Measurements from ENCODE around the gene MPLKIP. TPM values are rescaled to one million over a fixed set of nuclear protein-coding genes. Genes with fewer than 3 reads are reported as not detected.
"Not testable (repeated sequence)": the region's sequence is repeated elsewhere in the genome, so short reads cannot be mapped to it uniquely, and the experiment has no call there.

The MPLKIP gene
- total and polyA plus RNA-seq, 2 experiments from 2014 or later = 64.0 to 147 TPM

DNA sequence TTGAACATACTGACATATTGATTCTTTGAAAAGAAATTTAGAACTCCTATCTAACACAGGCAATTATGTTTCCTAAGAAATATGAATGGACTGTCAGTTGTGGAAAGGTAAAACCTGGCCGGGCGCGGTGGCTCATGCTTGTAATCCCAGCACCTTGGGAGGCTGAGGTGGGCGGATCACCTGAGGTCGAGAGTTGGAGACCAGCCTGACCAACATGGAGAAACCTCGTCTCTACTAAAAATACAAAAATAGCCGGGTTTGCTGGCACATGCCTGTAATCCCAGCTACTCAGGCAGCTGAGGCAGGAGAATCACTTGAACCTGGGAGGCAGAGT is 13.8 kb upstream of the MPLKIP start:
- peak overlapping the region; percentile 53 for H3K27ac ChIP-seq (ENCODE audit: low read depth)
- H3K36me3 ChIP-seq (ENCODE audit: insufficient read depth) = peaks cover 17% of the 10 kb centered on the region
- not testable (repeated sequence) for H3K27ac Mint-ChIP-seq; H3K27me3 Mint-ChIP-seq (ENCODE audit: insufficient read depth, low read depth, poor library complexity); H4K20me1 ChIP-seq (replicated peaks; ENCODE audit: insufficient read depth); H3K4me3 ChIP-seq; H2AFZ ChIP-seq; H3F3A ChIP-seq (replicated peaks; ENCODE audit: low read depth); H3K27me3 ChIP-seq (ENCODE audit: insufficient read depth); H3K4me3 Mint-ChIP-seq; H3K79me2 ChIP-seq (replicated peaks; ENCODE audit: insufficient read depth); ATAC-seq; DNase-seq (ENCODE audit: low spot score); H3K9me2 ChIP-seq (ENCODE audit: insufficient read depth)
- Mint-ChIP-seq H3K9me3 (peaks cover 33% of the 10 kb centered on the region), H3K4me1 (peaks cover 17% of the 10 kb centered on the region), H3K36me3 (ENCODE audit: low read depth) (peaks cover 31% of the 10 kb centered on the region)
- peak overlapping the region; percentile 22 for H3K4me2 ChIP-seq
- peaks cover 15% of the 10 kb centered on the region for H3K4me1 ChIP-seq (ENCODE audit: insufficient read depth)

DNA sequence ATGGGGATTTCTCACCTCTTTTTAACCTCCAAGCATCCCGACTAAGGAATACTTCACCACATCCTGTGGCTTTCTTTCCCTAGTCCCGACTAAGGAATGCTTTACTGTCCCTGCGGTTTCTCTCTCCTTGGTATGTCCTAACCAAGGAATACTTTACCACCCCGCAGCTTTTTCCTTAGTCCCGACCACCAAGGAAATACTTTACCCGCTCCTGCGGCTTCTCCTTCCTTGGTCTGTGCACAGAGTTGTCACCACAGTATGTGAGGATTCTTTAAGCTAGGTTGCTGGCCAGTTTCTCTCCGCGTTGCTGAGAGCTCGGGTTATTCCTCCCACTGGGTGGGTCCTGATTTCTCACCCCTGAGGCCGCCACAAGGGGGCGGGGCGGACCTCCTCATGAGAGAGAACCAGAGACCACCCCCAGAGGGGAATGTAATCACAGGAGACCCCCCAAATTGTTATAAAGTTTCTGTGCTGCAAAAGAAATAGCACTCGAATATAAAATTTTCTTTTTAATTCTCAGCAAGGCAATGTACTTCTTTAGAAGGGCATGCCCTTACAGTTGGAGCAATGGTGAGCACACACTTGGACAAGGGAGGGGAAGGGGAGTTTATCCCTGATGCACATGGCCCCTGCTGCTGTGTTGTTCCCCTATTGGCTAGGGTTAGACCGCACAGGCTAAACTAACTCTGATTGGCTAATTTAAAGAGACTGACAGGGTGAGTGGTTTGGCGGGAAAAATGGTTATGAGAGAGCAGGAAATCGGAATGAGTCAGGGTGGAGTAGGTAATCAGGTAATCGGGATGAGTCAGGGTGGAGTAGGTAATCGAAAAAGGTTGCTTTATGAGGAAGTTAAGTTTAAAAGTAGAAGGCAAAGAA is 13.2 kb upstream of the MPLKIP start:
- H3K27me3 ChIP-seq (ENCODE audit: insufficient read depth) = no peaks in the 10 kb centered on the region
- H4K20me1 ChIP-seq (replicated peaks; ENCODE audit: insufficient read depth) = no peaks in the 10 kb centered on the region
- H3F3A ChIP-seq (replicated peaks; ENCODE audit: low read depth) = no peaks in the 10 kb centered on the region
- peak; percentile 49 for DNase-seq (ENCODE audit: low spot score)
- Mint-ChIP-seq H3K27me3 (ENCODE audit: insufficient read depth, low read depth, poor library complexity) (peaks cover 10% of the 10 kb centered on the region), H3K27ac (no peak overlapping the region), H3K36me3 (ENCODE audit: low read depth) (peaks cover 31% of the 10 kb centered on the region), H3K4me3 (no peak overlapping the region; the same call in 2 of the 3 replicates), H3K4me1 (peaks cover 17% of the 10 kb centered on the region), H3K9me3 (peaks cover 33% of the 10 kb centered on the region)
- H3K36me3 ChIP-seq (ENCODE audit: insufficient read depth) = peaks cover 17% of the 10 kb centered on the region
- no peak overlapping the region for H2AFZ ChIP-seq
- peaks cover 15% of the 10 kb centered on the region for H3K4me1 ChIP-seq (ENCODE audit: insufficient read depth)
- H3K79me2 ChIP-seq (replicated peaks; ENCODE audit: insufficient read depth) = no peaks in the 10 kb centered on the region; the same call in 1 of the 2 replicates
- no peak for TF ChIP-seq CREB1 (CRISPR knock-in tag; IDR thresholded peaks at IDR 0.05; ENCODE audit: low read depth)
- TF ChIP-seq, protein P1, sequence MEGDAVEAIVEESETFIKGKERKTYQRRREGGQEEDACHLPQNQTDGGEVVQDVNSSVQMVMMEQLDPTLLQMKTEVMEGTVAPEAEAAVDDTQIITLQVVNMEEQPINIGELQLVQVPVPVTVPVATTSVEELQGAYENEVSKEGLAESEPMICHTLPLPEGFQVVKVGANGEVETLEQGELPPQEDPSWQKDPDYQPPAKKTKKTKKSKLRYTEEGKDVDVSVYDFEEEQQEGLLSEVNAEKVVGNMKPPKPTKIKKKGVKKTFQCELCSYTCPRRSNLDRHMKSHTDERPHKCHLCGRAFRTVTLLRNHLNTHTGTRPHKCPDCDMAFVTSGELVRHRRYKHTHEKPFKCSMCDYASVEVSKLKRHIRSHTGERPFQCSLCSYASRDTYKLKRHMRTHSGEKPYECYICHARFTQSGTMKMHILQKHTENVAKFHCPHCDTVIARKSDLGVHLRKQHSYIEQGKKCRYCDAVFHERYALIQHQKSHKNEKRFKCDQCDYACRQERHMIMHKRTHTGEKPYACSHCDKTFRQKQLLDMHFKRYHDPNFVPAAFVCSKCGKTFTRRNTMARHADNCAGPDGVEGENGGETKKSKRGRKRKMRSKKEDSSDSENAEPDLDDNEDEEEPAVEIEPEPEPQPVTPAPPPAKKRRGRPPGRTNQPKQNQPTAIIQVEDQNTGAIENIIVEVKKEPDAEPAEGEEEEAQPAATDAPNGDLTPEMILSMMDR (conservative IDR thresholded peaks at IDR 0.05; ENCODE audit: low read depth in 2 of 2) = peak; percentile 49 to 56
- H3K4me3 ChIP-seq = no peak overlapping the region
- H3K9me2 ChIP-seq (ENCODE audit: insufficient read depth) = no peaks in the 10 kb centered on the region; the same call in 1 of the 2 replicates
- no peak for ATAC-seq
- H3K27ac ChIP-seq (ENCODE audit: low read depth) = no peak overlapping the region
- H3K4me2 ChIP-seq = no peak overlapping the region

DNA sequence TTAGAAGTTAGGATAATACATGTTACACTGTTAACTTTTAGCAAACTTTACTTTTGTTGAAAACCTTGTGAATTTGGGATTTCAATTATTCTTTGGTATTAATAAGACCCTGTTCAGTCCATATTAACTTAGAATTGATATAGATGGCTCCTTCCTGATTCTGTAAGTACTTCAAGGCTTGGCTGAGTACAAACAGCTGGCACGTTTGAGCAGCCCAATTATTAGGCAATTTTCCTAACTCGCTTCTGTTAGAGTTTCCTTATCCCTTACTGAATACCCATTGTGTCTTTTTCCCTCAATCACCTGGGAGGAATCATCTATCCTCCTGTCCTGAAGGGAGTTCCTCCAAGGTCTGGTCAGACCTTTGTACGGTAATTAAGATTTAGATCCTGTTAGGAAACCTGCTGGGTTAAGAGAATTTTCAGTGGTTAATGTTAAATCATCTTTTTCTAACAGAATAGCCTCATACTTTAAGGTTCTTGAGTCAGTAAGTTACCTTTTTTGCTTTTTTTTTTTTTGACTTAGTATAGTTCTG is 11.2 kb upstream of the MPLKIP start:
- not testable (repeated sequence) for H3K4me3 Mint-ChIP-seq; ATAC-seq; H3K27ac Mint-ChIP-seq; DNase-seq (ENCODE audit: low spot score); H3K9me2 ChIP-seq (ENCODE audit: insufficient read depth); H3F3A ChIP-seq (replicated peaks; ENCODE audit: low read depth); H3K27me3 ChIP-seq (ENCODE audit: insufficient read depth); H3K4me3 ChIP-seq; H3K27me3 Mint-ChIP-seq (ENCODE audit: insufficient read depth, low read depth, poor library complexity); H3K27ac ChIP-seq (ENCODE audit: low read depth); H2AFZ ChIP-seq; H4K20me1 ChIP-seq (replicated peaks; ENCODE audit: insufficient read depth); H3K4me2 ChIP-seq; H3K79me2 ChIP-seq (replicated peaks; ENCODE audit: insufficient read depth)
- Histone ChIP-seq H3K4me1 (ENCODE audit: insufficient read depth) (peaks cover 15% of the 10 kb centered on the region), H3K36me3 (ENCODE audit: insufficient read depth) (peaks cover 17% of the 10 kb centered on the region)
- Mint-ChIP-seq H3K36me3 (ENCODE audit: low read depth) (peaks cover 34% of the 10 kb centered on the region), H3K4me1 (peaks cover 17% of the 10 kb centered on the region), H3K9me3 (peaks cover 33% of the 10 kb centered on the region)

DNA sequence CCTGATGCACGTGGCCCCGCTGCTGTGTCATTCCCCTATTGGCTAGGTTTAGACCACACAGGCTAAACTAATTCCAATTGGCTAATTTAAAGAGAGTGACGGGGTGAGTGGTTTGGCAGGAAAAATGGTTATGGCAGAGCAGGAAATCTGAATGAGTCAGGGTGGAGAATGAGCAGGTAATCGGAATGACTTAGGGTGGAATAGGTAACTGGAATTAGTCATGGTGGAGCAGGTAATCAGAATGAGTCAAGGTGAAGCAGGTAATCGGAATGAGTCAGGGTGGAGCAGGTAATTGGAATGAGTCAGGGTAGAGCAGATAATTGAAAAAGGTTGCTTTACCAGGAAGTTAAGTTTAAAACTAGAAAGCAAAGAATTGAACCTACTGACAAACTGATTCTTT is 7.5 kb upstream of the MPLKIP start:
- not testable (repeated sequence) for H3K4me3 Mint-ChIP-seq; H3K79me2 ChIP-seq (replicated peaks; ENCODE audit: insufficient read depth); H3K4me3 ChIP-seq; H3K27ac Mint-ChIP-seq; H3K27me3 Mint-ChIP-seq (ENCODE audit: insufficient read depth, low read depth, poor library complexity); H3F3A ChIP-seq (replicated peaks; ENCODE audit: low read depth); H3K9me2 ChIP-seq (ENCODE audit: insufficient read depth); DNase-seq (ENCODE audit: low spot score); H4K20me1 ChIP-seq (replicated peaks; ENCODE audit: insufficient read depth); H3K27ac ChIP-seq (ENCODE audit: low read depth); H3K4me2 ChIP-seq; H3K27me3 ChIP-seq (ENCODE audit: insufficient read depth); H3K4me1 ChIP-seq (ENCODE audit: insufficient read depth); H2AFZ ChIP-seq; H3K4me1 Mint-ChIP-seq; ATAC-seq
- H3K36me3 ChIP-seq (ENCODE audit: insufficient read depth) = peaks cover 12% of the 10 kb centered on the region
- Mint-ChIP-seq H3K36me3 (ENCODE audit: low read depth) (peaks cover 20% of the 10 kb centered on the region), H3K9me3 (peaks cover 14% of the 10 kb centered on the region)

DNA sequence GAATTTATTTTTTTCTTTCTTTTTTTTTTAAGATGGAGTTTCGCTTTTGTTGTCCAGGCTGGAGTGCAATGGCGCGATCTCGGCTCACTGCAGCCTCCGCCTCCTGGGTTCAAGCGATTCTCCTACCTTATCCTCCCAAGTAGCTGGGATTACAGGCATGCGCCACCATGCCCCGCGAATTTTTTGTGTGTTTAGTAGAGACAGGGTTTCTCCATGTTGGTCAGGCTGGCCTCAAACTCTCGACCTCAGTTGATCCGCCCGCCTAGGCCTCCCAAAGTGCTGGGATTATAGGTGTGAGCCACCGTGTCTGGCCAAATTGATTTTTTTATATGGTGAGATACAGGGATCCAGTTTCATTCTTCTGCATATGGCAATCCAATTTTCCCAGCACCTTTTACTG is 5.5 kb upstream of the MPLKIP start:
- not testable (repeated sequence) for ATAC-seq; H3K4me1 Mint-ChIP-seq; H3K36me3 ChIP-seq (ENCODE audit: insufficient read depth); H2AFZ ChIP-seq; H3K4me2 ChIP-seq; H3K27ac Mint-ChIP-seq; H3K27ac ChIP-seq (ENCODE audit: low read depth); H3K79me2 ChIP-seq (replicated peaks; ENCODE audit: insufficient read depth); DNase-seq (ENCODE audit: low spot score); H4K20me1 ChIP-seq (replicated peaks; ENCODE audit: insufficient read depth); H3K9me3 Mint-ChIP-seq; H3K9me2 ChIP-seq (ENCODE audit: insufficient read depth); H3F3A ChIP-seq (replicated peaks; ENCODE audit: low read depth); H3K4me3 Mint-ChIP-seq; H3K4me1 ChIP-seq (ENCODE audit: insufficient read depth); H3K4me3 ChIP-seq; H3K36me3 Mint-ChIP-seq (ENCODE audit: low read depth)
- peaks cover 11% of the 10 kb centered on the region for H3K27me3 Mint-ChIP-seq (ENCODE audit: insufficient read depth, low read depth, poor library complexity)
- H3K27me3 ChIP-seq (ENCODE audit: insufficient read depth) = peaks cover 17% of the 10 kb centered on the region

All from GM23338 (cell line).